Right lobe of liver (tissue), 6 donors: ENCODE measurements around the gene GOPC. TPM values are rescaled to one million over a fixed set of nuclear protein-coding genes. Genes with fewer than 3 reads are reported as not detected.

Source experiments
- ATAC-seq, 4 donors: fragments of 200-7000 bp; cut with Tn5 transposase; one replicate each; pipeline ENCODE4 v1.9.1; 2020; ENCODE audit warnings: mild to moderate bottlenecking in 4 of 4, moderate library complexity in 4 of 4
- DNase-seq, 3 donors: peaks; one replicate each; pipeline ENCODE4 v3.0.0-alpha.2; 2020
- H3K27ac ChIP-seq, 3 donors: fragments of 200-600 bp; one replicate each; pipeline ENCODE4 v1.8.0; 2022
- H3K27me3 ChIP-seq, 2 donors: fragments of 200-600 bp; one replicate each; pipeline ENCODE4 v1.8.0; 2022
- H3K36me3 ChIP-seq, 4 donors: fragments of 200-600 bp; sonication (generic) in 1 of 4; one replicate each; pipeline versions ENCODE4 v1.5.1 to v1.8.0; 2017 to 2022; ENCODE audit warnings: control low read depth in 1 of 4
- H3K4me1 ChIP-seq, 4 donors: fragments of 200-600 bp; sonication (generic) in 1 of 4; one replicate each; pipeline versions ENCODE4 v1.5.1 to v1.8.0; 2017 to 2022; ENCODE audit warnings: control low read depth in 1 of 4
- H3K4me3 ChIP-seq, 3 donors: fragments of 200-600 bp; one replicate each; pipeline ENCODE4 v1.8.0; 2022
- H3K9me3 ChIP-seq, 4 donors: fragments of 200-600 bp; sonication (generic) in 1 of 4; one replicate each; pipeline versions ENCODE4 v1.5.1 to v1.8.0; 2017 to 2022; ENCODE audit warnings: control low read depth in 1 of 4
- POLR2A ChIP-seq: fragments of 450-650 bp; IDR thresholded peaks from one replicate; pipeline ENCODE4 v1.6.1; 2017; ENCODE audit warnings: antibody characterized with exemption, mild to moderate bottlenecking
- WGBS: methylation state at CpG from one replicate; pipeline ENCODE4 v1.1.6; 2018; ENCODE audit warnings: low coverage, low lambda C conversion rate; ENCODE audit not compliant: insufficient coverage; ENCODE audit errors: missing lambda C conversion rate; 5-methylcytosine and 5-hydroxymethylcytosine counted together
- intact Hi-C, 2 donors: fragments of 100-400 bp; cut with DNase I; formaldehyde crosslinking; loops; one replicate each; pipeline versions ENCODE4 v1.11.2 to v1.14.1; 2022
- total RNA-seq, 6 experiments: library from RNA; depleted of rRNA in 2 of 6; stranded (reverse); fragments of >200 nt in 2 of 6; fragmentation: NEBNext Ultra II Directional in 3 of 6; extraction: Animal tissue kit (Norgen Biotek cat#: 25700) in 3 of 6; gene quantifications; one replicate each; pipeline versions ENCODE4 v1.1.0 to v1.2.4, GENCODE V29; 2016 to 2023
- TF ChIP-seq, protein P1 (sequence below), 4 donors: fragments of 200-600 bp in 3 of 4; fragments of 450-650 bp in 1 of 4; IDR thresholded peaks; one replicate each; pipeline versions ENCODE4 v1.5.1 to v1.8.0; 2016 to 2022; ENCODE audit warnings: antibody characterized with exemption in 4 of 4, mild to moderate bottlenecking in 2 of 4
- donor health status: DM: no; HTN: yes; CAD: no.
- donor health status: DM: no; HTN: no; CAD: no.
- donor health status: DM: no; HTN: no; CAD: no.
- donor health status: DM: no; HTN: yes; CAD: no.
- donor health status: DM: no; HTN: yes; CAD: no.

GOPC gene
- total RNA-seq, 6 experiments from 2014 or later: 8.3 to 10.7 (median 10.1) TPM

DNA sequence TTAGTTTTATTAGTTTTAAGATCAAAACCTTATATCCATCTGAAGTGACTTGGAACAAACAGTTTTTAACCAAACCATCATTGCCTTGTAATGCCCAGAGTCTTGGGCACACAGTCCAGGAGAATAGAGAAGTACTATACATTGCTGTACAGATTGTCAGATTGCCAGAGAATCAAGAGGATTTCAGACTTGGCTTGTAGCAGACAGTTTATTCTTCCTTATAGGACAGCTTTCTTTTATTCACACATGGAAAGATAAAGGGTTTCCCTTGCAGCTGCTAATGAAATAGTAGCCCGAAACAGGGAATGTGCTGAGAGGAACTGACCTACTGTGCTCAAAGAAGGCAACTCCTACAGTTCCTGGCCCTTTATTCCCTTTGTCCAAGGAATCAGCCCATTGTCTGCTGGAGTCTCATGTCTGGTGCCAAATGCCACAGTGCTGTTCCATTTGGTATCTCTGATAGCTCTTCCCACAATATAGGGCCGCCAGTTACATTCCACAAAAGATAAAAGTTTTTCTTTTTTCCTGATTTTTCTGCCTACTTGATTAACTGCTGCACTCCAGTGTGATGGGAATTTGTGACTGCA, 89.2 kb downstream of the GOPC start:
- Histone ChIP-seq H3K27ac (no peak overlapping the region), H3K36me3 (no peaks in the 10 kb centered on the region), H3K27me3 (no peaks in the 10 kb centered on the region), H3K4me1 (peaks cover 0 to 23% (median 5%) of the 10 kb centered on the region in 4 donors), H3K9me3 (no peaks in the 10 kb centered on the region), H3K4me3 (no peak overlapping the region)
- TF ChIP-seq, protein P1, sequence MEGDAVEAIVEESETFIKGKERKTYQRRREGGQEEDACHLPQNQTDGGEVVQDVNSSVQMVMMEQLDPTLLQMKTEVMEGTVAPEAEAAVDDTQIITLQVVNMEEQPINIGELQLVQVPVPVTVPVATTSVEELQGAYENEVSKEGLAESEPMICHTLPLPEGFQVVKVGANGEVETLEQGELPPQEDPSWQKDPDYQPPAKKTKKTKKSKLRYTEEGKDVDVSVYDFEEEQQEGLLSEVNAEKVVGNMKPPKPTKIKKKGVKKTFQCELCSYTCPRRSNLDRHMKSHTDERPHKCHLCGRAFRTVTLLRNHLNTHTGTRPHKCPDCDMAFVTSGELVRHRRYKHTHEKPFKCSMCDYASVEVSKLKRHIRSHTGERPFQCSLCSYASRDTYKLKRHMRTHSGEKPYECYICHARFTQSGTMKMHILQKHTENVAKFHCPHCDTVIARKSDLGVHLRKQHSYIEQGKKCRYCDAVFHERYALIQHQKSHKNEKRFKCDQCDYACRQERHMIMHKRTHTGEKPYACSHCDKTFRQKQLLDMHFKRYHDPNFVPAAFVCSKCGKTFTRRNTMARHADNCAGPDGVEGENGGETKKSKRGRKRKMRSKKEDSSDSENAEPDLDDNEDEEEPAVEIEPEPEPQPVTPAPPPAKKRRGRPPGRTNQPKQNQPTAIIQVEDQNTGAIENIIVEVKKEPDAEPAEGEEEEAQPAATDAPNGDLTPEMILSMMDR (IDR thresholded peaks at IDR 0.05): no peak
- no peak for TF ChIP-seq POLR2A
- DNase-seq (no peak), ATAC-seq (no peak)
- WGBS: 36% methylated on average over 2 of the region's 2 CpGs
- intact Hi-C loops: no loop called here

- no peaks in the 10 kb centered on the region for H3K9me3 ChIP-seq
- ATAC-seq: peak in 1 of 4 donors; percentile 22
- no peaks in the 10 kb centered on the region for H3K36me3 ChIP-seq
- no peak for DNase-seq
- no peak overlapping the region for H3K27ac ChIP-seq
- H3K27me3 ChIP-seq: no peaks in the 10 kb centered on the region
- intact Hi-C loops: no loop called here
- TF ChIP-seq, protein P1 (IDR thresholded peaks at IDR 0.05): no peak
- no peak for TF ChIP-seq POLR2A
- WGBS: 73% methylated on average over 7 of the region's 7 CpGs
- no peak overlapping the region for H3K4me3 ChIP-seq
- H3K4me1 ChIP-seq: peaks cover 0 to 14% (median 1%) of the 10 kb centered on the region in 4 donors
These were observed 90.1 kb downstream of the GOPC start for GRCh38 chr6:117512056-117512828.

Other genes starting within 250 kb of the GOPC start
- under 1 TPM in 3 of 6 experiments, not detected in 3; 0.07 to 0.12 (median 0.07) TPM for gene ROS1, start 176.6 kb downstream of the GOPC start, total RNA-seq
- gene DCBLD1, start 119.8 kb downstream of the GOPC start, total RNA-seq: 10 to 100 TPM in 4 of 6 experiments, 1 to 10 TPM in 2; 7.6 to 22.8 (median 10.8) TPM
- gene NUS1, start 73.0 kb upstream of the GOPC start, total RNA-seq: 10 to 100 TPM; 19.6 to 23.4 (median 21.0) TPM